ENCODE data around the gene UNC5B.
A peak's percentile ranks its signal among the peaks of the same experiment; 100 is the strongest.

UNC5B gene

DNA sequence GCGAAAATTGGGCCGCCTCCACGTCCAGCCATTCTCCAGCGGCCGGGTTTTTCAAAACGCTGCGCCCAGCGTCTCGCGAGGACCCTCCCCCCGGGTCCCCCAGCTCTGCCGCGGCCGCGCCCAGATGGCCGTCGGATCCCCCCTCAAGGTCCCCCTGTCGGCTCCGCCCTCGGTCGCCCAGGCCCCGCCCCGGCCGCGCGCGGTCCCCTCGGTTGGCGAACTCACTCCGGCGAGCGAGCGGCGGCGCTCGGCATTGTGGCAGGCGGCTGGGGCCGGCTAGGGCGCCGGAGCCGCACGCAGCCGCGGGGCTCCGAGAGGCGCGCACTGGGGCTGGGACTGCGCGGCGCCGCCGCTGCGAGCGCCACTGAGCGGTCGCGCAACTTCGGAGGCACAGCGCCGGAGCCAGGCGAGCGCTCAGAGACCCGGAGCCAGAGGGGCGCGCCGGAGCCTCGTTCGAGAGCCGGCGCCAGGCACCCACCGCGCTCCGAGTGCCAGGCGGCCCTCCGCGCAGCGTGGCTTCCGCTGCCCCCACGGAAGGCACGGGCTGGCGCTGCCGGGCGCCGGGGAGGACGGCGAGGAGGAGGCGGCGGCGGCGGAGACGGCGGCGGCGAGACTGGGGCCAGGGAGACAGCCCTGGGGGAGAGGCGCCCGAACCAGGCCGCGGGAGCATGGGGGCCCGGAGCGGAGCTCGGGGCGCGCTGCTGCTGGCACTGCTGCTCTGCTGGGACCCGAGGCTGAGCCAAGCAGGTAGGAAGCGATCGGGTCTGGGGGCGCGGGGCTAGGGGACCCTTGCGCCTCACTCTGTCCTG lies at the start of gene UNC5B:
UNC5B (plus strand) TSS at position 253 of the 809 bp plus-strand sequence; CDS start at position 669, 416 bp downstream.
- DNase-seq (ENCODE audit: low spot score) = peak; percentile 96

DNA sequence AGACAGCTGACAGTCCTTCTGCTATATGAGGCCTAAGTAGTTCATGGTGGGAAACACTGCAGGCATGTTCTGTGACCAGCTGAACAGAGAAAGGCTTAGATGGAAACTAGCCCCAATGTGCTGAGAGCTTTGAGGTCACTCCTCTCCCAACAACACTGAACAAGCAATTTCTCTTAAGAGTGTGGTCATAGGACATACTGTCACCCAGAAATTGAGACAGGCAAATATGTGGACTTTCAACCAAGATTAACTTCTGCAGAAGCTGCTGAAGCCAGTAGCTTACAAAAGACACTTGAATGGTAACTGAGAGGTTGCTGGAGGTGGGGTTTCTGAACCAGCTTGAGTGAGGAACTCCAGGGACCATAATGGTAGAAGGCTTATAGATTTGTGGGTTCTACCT lies 38.9 kb upstream of the UNC5B start:
- no peak for DNase-seq (ENCODE audit: low spot score)

DNA sequence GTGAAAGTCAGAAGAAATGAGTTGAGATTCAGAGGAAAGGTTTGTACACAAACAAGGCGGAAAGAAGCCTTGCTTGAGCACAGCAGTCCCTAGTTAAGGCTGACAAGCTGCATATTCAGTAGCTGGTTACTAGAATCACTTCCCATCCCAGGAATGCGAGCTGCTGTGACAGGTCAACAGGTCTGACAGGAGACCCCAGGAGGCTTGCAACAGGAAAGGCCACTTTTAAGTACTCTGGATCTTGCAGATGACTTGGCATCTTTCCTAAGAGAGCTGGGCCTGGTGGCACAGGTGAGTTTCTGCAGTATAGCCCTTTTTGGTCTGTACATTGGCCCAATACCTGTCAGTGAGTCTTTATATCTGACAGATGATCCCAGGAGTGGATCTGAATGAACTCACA lies 35.7 kb upstream of the UNC5B start:
- no peak for DNase-seq (ENCODE audit: low spot score)

DNA sequence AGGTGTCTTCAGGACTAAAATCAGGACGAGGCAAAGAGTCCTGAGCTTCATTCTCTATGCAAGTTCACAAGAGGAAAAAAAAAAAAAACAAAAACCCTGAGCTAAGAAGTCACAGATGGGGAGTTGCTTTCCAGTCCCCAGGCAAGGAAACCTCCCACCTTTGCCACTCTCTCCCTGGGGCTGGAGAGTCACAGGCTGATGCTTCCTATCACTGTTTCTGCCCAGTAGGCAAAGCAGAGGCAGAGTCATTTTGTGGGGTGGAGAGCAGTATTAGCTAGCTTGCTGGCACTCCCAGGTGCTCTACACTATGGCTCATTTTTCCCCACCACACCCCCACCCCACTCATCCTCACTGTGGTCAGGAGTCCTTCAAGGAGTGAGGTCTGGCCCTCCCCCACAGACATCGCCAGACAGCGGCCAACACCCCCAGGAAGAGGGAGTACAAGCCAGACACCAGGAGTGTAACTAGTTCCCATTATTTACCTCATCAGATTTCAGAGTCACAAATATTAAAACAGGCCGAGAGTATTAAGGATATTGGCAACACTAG lies 34.6 kb upstream of the UNC5B start:
- no peak for DNase-seq (ENCODE audit: low spot score)

DNA sequence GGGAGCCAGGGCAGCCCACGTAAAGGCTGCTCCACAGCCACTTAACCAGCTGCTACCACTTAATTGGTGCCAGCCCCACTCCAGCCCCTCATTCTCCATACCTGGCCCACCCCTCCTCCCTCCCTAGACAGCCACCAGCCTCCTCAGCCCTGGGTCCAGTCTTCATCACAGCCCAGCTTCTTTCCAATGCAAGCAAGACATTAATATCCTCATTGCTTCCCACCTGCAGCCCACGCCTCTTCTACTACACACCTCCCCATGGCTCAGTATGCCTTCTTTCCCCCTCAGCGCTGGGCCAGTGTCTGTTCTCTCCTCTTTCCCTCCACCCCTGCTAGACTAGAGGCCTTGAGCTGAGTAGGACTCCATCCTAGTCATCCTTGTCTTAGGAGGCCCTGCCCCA lies 33.5 kb upstream of the UNC5B start:
- DNase-seq (ENCODE audit: low spot score) = no peak

DNA sequence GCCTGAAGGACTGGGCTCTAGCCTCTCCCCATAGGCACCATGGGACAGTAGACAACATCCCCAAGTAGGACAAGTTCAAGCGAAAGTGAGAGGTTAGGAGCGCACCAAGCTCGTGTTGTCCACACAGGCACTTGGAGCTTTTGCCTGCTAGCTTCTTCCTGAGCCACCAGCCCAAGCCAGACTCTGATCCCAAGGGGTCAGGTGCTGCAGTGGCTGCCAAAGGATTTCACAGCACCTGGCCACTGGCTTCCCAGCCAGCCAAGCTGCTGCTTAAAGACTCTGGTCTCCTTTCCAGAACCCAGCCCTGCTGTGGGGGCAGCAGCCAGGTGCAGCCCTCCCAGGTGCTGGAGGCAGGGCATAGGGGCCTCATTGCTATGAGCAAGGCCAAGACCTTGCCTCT lies 33.0 kb upstream of the UNC5B start:
- DNase-seq (ENCODE audit: low spot score) = no peak

DNA sequence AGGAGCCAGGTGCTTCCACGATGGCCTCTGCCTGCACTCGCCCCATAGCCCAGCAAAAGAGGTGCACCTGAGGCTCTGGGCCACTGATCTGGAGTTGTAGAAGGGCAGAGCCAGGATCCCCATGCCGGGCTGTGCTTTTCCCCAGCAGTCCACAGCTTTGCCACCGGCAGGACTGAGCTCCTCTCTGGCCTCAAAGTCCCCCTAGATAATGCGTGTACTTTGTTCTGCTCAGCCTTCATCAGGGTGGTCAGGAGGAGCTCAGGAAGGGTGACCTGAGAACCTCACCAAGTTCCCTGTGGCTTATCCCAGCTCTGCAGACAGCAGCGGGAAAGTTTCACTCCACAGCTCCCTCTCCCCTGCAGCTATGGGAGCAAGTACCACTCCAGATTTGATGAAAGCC lies 27.9 kb upstream of the UNC5B start:
- no peak for DNase-seq (ENCODE audit: low spot score)

DNA sequence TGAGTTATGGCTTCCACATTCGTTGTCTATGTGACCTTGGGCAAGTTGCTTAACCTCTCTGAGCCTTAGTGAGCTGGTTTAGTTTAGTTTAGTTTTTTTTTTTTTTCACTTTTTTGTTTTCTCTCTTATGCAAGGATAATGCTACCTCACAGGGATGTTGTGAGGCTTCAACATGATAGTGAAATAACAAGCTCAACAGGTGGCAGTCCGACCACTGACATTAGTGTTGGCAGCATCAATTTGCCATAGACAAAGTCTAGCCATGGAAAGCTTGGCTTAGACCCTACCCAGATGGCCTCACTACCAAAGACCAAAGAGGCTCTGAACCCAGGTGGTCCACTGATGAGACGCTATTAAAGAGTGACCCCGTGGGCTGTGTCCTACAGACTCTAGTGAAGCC lies 27.2 kb upstream of the UNC5B start:
- DNase-seq (ENCODE audit: low spot score) = no peak

DNA sequence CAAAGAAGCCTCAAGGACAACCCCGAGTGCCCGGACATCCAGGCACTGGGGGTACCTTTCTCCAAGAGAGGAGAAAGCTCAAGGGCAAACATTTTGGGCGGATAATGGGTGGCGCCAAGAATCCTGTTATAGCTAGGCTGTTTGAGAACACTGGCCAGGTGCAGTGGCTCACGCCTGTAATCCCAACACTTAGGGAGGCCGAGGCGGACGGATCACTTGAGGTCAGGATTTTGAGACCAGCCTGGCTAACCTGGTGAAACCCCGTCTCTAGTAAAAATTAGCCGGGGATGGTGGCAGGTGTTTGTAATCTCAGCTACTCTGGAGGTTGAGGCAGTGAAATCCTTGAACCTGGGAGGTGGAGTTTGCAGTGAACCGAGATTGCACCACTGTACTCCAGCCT lies 25.2 kb upstream of the UNC5B start:
- no peak for DNase-seq (ENCODE audit: low spot score)

DNA sequence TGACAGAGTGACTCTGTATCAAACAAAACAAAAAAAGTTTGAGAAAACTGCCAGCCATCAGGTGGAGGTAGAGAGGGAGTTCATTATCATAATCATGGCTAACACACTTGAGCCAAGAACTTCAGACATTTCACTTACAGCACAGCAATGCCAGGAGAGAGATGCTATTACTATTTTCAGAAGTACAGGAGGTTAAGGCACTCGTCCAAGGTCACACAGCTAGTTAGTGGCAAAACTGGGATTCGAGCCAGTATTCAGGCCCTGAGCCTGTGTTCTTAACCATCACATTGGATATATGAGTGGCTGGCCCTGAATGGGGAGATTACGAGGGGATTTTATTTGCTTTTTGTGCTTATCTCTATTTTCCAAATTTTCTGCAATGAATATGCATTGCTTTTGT lies 24.8 kb upstream of the UNC5B start:
- no peak for DNase-seq (ENCODE audit: low spot score)

DNA sequence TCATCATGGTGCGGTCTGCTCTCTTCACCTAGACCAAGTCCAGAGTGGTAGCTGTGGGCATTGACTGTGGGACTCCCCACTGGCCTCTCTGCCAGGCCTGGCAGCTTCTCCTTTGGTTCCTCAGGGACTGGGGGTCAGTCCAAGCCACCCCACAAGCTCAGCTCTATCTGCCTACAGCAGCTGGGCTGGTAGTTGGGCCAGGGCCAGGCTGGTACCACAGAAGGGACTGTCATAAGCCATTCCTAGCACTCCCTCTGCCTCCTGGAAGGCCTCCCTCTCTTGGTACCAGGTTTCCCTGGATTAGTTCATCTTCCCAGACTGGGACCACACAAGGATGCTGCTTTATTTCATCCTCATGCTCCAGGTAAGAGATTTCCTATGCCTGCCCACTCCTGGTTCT lies 24.2 kb upstream of the UNC5B start:
- DNase-seq (ENCODE audit: low spot score) = no peak

DNA sequence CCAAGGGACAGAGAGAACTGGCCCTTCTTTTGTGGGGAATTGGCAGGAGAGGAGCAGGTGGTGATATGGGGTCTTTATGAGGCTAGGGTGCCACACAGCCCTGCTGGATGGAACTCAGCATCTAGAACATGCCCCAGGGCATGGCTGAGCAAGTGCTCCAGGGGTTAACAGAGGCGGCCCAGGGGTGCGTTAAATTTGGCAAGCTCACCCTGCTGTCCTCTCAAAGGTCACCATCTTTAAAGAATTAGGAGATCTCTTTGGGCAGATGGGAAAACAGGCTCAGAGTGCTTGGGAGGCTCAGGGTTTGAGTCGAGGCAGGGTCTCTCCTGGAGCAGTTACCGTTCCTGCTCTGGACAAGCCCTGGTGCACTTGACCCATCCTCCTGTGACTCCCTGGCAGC lies 21.4 kb upstream of the UNC5B start:
- DNase-seq (ENCODE audit: low spot score) = no peak

DNA sequence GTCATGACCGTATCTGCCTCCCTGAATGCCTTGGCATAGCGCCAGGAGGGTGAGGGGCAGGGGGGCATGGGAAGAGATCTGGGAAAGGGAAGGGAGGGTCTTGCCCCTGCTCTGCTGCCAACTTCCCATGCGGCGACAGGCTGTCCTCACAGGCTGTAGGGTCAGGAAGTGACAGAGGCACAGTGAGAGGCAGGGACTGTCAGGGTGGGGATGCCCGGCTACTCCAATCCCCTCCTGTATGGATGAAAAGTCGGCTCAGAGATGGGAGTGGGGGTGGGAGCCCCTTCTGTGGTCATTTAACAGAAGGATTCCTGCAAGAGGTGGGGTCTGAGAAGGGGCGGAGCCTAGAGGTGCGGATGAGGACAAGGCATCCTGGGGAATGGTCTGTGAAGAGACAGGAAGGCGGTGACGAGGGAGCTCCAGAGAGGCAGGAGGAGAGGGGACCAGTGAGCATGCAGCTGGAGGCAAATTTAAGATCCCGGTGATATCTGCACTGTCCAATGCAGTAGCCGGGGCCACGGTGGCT lies 20.8 kb upstream of the UNC5B start:
- no peak for DNase-seq (ENCODE audit: low spot score)

DNA sequence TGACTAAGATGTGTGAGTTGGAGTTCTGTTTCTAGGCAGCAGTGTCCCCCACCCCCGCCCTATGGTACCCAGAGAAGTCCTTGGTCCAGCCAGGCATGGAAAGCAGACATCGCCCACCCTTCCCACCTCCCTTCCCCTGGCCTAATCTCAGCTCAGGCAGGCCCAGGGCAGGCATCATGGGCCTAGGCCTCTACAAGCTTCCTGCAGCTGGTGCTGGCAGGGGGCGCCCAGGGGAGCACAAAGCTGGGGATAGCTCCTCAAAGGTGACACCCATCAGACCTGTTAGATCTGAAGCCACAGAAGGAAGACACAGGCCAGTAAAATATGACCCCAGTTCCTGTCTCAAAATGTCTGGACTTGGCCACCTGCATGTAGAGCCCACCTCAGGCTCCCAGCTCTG lies 18.9 kb upstream of the UNC5B start:
- DNase-seq (ENCODE audit: low spot score) = no peak

DNA sequence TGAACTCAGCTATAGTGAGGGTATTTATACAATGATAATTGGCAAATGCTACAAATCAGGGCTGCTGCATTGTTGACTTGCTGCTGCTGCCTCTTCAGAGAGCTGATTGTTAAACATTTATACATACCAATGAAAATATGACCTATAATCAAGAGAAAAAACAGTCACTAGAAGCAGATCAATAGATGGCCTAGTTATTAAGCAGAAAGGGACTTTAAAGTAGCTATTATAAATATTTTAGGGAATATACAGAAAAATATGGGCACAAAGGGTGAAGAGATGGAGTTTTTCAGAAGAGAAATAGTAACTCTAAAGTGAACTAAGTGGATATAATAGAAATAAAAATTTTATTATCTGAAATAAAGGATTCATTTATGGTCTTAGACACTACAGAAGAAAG lies 14.4 kb upstream of the UNC5B start:
- no peak for DNase-seq (ENCODE audit: low spot score)

DNA sequence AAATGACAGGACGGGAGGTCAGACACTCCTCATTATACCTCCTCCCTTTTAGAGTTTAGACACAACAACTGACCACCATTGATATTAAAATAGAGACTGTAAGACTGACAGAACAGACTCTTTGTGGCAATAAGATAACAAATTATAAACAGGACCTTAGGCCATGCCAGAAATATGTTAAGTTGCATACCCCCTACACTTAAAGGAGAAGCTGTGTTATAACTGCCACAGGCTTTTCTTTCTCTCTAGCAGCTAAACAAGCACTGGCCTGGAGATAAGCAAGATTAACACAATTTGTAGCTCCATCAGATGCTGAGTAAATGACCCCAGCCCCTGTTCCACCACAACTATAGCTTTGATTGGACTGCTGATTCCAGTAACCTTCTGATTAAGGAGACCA lies 10.5 kb upstream of the UNC5B start:
- DNase-seq (ENCODE audit: low spot score) = no peak

DNA sequence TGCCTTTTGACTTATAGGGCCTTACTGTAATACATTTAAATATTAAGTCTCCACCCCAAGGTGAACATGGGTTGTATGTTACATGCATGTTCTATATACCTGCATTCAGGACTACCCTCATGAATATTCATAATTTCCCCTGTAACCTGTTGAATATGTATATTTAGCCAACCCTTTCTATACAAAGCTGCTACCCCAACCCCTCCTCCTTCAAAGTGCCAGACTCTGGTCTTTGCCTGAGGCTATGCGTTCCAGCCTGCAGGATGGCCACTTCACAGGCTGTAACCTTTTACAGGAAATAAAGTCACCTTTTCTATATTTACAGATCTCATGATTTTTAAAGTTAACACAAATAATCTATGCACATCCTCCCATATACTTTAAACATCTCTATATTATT lies 10.1 kb upstream of the UNC5B start:
- no peak for DNase-seq (ENCODE audit: low spot score)

DNA sequence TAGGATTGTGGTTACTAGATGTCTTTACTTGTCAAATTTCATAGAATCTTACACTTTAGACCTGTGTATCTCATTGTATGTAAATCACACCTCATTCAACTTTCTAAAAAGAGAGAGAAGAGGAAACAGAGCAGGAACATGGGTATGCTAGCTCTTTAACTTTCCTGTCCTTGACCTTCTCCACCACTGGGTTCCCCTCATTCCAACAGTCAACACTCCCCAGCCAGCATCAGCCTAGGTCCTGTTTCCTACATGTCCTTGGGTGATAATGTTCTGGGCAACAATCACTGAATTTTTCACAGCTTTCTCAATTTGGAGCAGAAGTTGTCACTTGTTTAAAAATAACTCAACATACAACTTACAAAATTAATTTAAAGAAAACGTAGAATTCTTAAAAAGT lies 9.2 kb upstream of the UNC5B start:
- DNase-seq (ENCODE audit: low spot score) = no peak

DNA sequence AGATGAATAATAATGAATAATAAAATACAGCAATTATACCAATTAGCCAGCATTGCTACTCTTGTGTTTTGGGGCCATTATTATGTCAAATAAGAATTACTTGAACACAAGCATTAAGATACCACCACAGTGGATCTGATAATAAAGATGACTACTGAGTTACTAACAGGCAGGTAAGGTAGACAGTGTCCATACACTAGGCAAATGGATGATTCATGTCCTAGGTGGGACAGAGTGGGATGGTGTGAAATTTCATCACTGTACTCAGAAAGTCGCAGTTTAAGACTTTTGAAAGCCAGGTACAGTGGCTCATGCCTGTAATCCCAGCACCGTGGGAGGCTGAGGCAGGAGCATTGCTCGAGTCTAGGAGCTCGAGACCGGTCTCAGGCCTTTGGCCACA lies 8.7 kb upstream of the UNC5B start:
- no peak for DNase-seq (ENCODE audit: low spot score)

DNA sequence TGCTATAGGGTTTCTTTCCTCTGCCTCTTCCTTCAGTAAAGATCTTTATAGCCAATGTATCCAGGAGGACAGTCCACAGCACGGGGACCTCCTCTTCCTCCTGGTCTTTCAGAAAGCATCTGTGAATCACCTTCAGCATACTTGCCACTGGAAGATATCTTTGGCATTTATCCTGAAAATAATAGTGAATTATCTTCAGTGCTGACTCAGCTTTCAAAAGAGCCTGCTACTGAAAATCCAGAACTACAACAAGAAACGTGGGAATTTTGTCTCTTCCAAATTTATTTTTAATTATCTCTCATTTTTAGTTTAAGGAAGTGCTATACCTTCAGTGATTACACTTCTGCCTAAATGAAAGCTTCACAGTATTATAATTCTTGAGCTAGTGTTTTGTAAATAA lies 7.6 kb upstream of the UNC5B start:
- DNase-seq (ENCODE audit: low spot score) = no peak

DNA sequence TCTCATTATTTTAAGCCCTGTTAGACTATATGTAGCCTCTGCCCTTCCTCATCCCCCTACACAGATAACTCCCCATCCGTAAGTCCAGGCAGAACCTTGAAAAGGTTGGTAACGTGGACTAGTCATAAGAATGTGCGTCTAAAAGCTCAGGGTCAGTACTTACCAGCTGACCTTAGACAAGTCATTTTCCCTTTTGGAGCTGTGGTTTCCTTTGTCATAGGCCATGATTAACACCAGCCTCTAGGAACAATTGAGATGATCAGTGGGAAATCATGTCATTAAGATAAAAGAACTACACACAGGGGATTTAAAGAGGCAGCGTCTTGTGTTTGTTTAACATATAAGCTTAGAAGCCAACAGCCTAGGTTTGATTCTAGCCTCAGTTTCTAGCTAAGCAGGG lies 6.9 kb upstream of the UNC5B start:
- DNase-seq (ENCODE audit: low spot score) = no peak

DNA sequence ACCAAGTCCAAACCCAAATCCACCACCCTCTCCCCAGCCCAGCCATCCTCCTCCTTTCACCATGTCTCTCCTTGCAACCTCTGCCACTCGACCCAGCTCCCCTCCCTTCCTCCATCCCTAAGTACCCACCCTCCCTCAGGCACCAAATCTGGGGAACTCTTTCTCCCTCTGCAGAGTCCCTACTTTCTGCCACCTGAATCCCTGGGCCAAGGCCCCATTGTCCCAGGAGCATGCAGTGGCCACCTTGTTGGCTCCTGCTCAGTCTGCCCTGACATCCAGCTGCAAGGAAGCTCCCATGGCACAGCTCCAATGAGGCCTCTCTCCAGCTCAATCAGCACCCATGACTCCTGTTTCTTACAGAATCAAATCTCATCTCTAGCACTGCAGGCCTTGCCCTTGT lies 5.5 kb upstream of the UNC5B start:
- no peak for DNase-seq (ENCODE audit: low spot score)

DNA sequence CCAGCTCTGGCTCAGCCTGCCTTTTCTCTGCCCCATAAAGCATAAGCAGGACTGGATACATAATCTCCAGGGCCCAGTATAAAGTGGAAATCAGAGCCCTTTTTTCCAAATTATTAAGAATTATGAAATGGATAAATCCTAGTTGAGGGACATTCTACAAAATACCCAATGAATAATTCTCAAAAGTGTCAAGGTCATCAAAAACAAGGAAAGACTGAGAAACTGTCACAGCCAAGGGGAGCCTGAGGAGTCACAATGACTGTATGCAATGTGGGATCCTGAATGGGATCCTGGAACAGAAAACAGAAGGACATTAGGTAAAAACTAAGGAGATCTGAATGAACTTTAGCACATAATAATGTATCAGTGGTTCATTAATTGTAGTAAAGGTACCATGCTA lies 4.8 kb upstream of the UNC5B start:
- DNase-seq (ENCODE audit: low spot score) = no peak

DNA sequence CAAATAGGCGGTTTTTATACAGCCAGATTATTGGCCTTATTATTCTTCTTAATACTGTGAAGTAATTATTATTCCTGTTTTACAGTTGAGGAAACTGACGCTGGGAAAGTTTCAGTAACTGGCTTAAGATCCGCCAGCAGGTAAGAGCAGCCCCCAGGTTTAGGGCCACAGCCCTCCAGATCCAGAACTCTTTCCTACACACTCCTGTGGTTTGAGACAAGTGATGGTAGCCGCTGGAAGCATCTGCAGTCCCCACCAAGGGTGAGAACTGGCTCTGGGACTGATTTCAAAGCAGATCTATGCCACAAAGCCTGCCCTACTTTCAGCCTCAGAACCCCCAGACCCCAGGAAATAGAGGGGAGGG lies 3.0 kb upstream of the UNC5B start:
- no peak for DNase-seq (ENCODE audit: low spot score)
